T1000 (cell line): ENCODE data around the gene B3GNT8.
"Not testable (repeated sequence)": the region's sequence is repeated elsewhere in the genome, so short reads cannot be mapped to it uniquely, and the experiment has no call there.

ENCODE experiments used
- DNase-seq: peaks from one replicate; lab custom pipeline; 2025; ENCODE audit warnings: mixed read lengths; lab: John Stamatoyannopoulos, UW

B3GNT8 gene

DNA sequence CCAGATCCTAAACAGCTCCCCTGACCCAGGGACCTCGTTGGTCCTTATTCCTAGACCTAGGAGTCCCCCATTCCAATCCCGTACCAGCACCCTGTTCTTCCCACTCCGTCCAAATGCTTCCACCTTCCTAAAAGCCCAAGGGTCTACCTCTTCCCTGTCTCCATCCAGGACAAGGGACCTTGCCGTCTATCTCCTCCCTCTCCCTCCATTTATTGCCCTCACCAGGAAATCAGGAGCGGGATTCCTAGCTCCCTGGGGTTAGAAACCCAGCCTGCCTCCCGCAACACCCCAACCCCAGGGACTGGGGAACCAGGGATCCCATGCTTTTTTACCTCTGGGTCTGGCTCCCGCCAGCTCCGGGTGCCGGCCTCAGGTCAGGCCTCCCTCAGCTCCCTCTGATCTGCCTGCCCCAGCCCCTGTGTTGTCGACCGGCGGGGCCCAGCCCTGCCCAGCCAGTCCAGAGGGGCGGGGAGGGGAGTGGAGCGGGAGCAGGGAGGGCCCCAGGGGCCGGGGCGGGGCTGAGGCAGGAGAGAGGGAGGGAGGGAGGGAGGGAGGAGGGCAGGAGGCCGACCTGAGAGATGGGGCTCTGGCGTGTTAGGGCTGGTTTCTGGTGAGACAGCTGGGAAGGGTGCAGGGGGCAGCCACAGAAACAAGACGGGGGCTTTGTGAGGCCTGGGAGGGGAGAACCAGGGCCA, at the start of gene B3GNT8:
B3GNT8 (minus strand) TSS at position 423 of the 695 bp plus-strand sequence. CDS start 596 bp downstream, outside the sequence.
- peak; percentile 37 for DNase-seq

DNA sequence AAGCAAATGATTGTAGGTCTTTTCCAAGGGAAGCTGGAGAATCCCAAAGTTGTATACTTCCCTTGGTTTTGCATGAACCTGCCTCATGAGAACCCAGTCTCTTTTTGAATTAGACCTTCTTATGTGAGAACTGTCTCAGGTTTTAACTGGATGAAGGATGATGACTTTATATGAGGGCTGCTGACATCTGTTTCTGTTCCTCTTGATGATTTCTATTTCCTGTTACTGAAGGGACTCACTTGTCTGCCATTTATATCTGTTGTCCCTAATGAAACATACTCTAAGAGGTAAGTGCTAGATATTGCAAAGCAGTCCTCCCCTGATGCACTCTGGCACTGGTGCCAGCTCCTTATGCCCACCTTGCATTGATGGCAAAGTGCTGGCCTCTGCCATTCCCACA, 49.4 kb upstream of the B3GNT8 start:
- no peak for DNase-seq

- not testable (repeated sequence) for DNase-seq
Observed at GRCh38 chr19:41463257-41464256, 36.4 kb upstream of the B3GNT8 start.

- DNase-seq, result no peak
Observed at GRCh38 chr19:41462497-41462896, 35.3 kb upstream of the B3GNT8 start.

- DNase-seq, result no peak
Observed at GRCh38 chr19:41457241-41457640, 30.1 kb upstream of the B3GNT8 start.

GRCh38 chr19:41456342-41456918, 29.3 kb upstream of the B3GNT8 start:
- DNase-seq, result no peak

DNA sequence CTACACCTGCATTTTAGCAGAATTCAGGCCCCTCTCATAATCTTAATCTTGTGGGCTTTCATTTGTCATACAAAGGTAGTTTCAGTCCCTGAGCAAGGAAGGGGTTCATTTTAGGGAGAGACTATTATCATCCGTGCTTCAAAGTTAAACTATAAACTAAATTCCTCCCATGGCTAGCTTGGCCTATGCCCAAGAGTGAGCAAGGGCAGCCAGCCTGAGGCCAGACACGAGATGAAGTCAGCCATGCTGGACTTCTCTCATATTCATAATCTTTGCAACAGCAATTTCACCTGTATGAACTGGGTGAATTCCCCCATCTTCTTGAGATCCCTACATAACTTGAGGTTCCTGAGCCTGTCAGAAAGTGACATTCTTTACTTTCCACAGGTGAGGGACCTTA, 28.8 kb upstream of the B3GNT8 start:
- no peak for DNase-seq

DNA sequence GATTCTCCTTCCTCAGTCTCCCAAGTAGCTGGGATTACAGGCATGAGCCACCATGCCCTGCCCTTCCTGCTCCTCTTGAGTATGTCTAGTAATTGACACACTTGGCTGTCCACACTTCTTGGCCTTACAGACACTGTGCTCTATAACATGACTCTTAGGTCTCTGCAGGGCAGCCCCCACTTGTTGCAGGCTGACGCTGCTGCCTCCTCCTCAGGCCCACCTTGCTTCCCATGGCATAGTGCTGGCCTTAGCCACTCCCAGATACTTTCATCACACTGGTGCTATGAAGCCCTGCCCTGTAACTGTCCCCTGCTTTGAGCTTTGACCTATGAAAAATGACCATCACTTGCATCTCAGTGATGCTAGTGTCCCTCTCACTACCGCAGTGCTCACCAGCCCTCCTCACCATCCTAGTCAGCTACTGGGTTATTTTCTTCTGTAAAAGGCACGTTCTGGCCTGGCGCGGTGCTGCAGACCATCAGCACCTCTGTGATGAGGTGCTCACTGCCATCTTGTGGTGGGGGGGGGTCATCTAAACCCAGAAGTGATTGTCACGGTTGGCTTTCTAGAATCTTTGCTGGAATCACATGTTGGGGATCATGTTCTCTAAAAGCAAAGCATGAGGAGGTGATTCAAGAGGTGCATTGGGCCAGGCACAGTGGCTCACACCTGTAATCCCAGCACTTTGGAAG, 25.6 kb upstream of the B3GNT8 start:
- no peak for DNase-seq

- no peak for DNase-seq
Observed at GRCh38 chr19:41449865-41450178, 22.6 kb upstream of the B3GNT8 start.

GRCh38 chr19:41449079-41449864, 22.1 kb upstream of the B3GNT8 start:
- DNase-seq, result peak; percentile 34

DNA sequence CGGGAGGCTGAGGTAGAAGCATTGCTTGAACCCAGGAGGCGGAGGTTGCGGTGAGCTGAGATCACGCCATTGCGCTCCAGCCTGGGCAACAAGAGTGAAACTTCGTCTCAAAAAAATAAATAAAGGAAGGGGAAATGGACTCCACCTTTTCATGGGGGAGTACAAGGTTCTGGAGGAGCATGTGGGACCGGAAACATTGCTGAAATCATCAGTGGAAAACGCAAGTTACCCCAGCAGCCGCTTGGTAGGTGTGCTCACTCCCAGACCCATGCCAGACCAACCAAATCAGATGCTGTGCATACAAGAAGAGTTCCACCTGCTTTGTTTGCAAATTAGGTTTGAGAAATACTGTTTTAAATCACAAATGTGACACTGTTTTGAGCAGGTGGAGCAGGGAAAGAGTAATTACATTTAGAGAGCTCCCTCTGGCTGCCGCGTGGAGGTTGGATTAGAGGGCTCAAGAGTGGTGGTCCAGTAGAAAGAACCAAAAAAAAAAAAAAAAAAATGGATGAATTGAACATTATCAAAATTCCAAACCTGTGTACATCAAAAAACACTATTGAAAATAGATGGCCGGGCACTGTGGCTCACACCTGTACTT, 20.7 kb upstream of the B3GNT8 start:
- no peak for DNase-seq

DNA sequence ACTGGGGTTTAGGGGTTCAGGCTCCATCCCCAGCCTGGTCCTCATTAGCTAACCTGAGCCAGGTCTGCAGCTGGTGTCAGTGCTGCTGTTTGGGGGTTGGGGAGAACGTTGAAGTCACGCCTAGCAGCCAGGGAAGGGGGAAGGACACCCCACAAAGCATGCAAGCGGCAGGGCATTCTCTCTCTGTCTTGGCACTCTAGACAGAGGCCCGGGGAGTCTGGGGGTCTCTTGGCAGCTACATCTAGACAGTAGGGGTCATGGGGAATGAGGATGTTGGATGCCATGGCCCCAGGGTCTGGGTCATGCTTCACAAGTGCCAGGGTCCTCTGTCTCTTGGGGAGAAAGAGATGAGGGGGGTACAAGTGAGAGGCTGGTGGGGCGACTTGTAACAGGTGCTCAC, 18.4 kb upstream of the B3GNT8 start:
- no peak for DNase-seq

DNA sequence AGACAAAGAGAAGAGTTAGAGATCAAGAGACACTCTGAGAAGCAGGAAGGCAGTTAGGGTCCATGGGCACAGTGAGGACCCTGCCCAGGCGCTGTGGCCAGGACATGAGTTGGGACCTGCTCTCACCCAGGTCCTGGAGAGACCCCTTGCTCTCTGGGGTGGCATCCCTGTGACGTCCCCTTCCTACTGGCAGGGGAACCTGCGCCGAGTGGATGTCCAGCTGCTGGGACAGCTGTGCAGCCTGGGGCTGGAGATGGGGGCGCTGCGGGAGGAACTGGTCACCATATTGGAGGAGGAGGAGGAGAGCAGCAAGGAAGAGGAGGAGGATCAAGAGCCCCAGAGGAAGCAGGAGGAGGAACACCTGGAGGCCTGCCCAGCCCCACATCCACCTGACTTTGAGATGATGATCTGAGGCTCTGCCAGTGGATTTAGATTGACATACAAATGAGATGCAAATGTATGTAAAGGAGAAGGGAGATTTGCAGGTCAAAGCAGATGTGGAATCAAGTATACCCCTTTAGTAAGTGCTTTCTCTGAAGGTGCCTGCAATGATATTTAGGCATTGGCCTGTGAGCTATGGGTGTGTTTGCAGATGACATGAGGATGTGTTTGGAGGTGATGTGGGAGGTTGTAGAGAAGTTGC, 16.8 kb upstream of the B3GNT8 start:
- no peak for DNase-seq

- DNase-seq, result no peak
Observed at GRCh38 chr19:41442473-41443355, 15.5 kb upstream of the B3GNT8 start, which contains the start of gene ERICH4. Gene ERICH4 (plus strand): TSS chr19:41443156. CDS start chr19:41443170, 14 bp downstream.

DNA sequence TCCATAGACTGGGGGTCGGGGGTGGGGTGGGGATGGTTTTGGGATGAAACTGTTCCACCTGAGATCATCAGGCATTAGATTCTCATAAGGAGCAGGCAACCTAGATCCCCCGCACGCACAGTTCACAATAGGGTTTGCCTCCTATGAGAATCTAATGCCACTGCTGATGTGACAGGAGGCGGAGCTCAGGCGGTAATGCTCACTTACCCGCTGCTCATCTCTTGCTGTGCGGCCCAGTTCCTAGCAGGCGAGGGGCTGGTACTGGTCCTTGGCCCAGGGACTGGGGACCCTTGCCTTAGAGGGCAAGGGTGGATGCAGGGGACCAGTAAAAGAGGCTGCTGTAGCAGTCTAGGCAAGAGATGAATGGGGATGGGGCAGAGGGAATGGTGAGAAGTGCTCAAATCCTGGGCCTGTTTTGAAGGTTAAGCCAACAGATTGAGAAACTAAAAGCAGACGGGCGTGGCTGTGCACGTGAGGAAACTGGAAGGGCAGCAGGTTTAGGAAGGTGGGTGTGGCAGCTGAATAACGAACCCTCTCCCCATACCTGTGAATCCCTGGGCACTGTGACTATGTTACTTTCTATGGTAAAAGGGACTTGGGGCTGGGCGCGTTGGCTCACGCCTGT, 14.3 kb upstream of the B3GNT8 start:
- DNase-seq, result no peak

DNA sequence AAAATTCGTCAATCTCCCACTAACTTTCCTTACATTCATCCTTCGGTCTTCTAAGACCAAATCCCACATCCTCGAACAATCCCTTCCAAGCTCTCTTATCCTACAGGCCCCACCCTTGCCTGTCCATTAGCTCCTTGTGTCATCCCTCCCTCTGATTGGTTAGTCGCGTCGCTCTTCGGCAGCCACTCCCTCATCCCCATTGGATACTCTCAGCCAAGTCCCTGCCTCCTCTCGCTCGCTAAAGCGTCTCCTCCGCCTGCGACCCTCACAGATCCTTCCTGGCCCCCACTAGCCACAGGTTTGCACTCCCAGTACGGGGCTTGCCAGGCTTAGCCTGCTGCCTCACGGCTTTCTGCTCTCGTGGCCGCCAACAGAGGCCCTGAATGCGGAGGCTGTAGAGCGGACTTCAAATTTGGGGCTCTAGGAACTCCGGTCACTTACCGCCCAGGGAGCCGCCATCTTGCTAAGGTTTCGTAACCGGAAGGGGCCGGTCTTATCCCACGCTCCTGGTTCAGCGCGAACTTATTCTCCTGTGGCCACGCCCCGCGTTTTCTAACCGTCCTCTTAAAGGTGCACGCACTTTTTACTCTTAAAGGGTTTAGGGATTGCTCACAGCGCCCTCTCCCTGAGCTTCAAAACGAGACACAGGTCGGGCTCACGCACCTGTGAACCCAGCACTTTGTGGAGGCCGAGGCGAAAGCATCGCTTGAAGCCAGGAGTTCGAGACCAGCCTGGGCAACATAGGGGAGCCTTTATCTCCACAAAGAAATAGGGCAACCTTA, 12.5 kb upstream of the B3GNT8 start, which contains the start of gene DMAC2:
DMAC2 (minus strand) TSS at position 472 of the 782 bp plus-strand sequence; CDS start at position 459, 13 bp downstream.
- peak; percentile 88 for DNase-seq

DNA sequence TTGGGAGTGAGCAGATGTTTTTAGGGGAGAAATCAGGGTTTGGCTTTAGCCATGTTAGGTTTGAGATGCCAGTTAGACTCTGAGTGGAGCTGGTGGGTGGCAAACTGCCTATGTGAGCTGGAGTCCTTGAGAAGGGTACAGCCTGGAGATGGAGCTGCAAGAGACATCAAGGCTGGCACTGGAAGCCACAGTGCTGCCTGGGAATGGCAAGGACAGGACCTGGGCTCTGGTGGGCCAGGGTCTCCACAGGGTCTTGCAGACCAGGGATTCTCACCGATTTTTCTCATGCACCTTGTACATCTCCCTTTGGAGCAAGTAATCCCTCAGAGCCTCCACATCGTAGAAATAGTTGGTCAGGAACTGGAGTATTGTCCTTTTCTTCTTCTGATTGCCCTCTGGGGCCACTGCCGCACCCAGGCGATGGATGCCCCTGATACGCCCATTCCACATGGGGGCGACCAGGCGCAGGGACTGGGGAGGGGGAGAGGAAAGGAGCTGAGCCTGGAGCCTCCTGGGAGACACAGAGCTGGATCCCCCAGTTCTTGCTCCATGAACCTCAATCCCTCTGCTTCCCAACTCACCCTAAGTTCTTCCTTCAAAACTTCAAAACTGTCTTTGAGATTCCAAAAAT, 10.9 kb upstream of the B3GNT8 start:
- no peak for DNase-seq

DNA sequence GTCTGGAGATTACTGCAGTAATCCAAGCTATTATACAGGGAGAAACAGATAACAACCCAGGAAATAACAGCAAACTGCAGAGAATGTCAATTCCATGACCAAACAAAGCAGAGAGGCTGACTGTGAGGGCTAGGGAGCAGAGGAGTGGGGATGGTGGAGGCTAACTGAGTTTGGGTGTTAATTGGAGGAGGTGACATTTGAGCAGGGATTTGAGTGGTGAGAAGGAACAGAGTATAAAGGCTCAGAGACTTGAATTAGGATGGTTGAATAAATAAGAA, 9.4 kb upstream of the B3GNT8 start:
- no peak for DNase-seq
